ENCODE results near the gene ZNF76. TPM values are rescaled to one million over a fixed set of nuclear protein-coding genes. Genes with fewer than 3 reads are reported as not detected.
A peak's percentile ranks its signal among the peaks of the same experiment; 100 is the strongest.

ZNF76 gene
- total and polyA plus RNA-seq, 2 of the 13 experiments (the other 11 are each of a cell fraction or from before 2014, with no cell fraction given) = 13.2 to 26.4 TPM

- peak; percentile 74 for TF ChIP-seq POLR2AphosphoS5 (IDR thresholded peaks at IDR 0.05; ENCODE audit: low read depth, low read length)
- peak; percentile 76; the same call in 1 of the 2 replicates for TF ChIP-seq MAZ (IDR thresholded peaks at IDR 0.05; ENCODE audit: borderline replicate concordance, low read depth, low read length)
- TF ChIP-seq MAZ (CRISPR knock-in tag; IDR thresholded peaks at IDR 0.05; ENCODE audit: low read depth) = peak; percentile 81
- no peak for TF ChIP-seq NCOR1 (IDR thresholded peaks at IDR 0.05; ENCODE audit: borderline replicate concordance, low read length)
- TF ChIP-seq PRPF4 (IDR thresholded peaks at IDR 0.05; ENCODE audit: low read depth, low read length, poor library complexity, severe bottlenecking) = no peak
- no peak for TF ChIP-seq ARHGAP35 (CRISPR knock-in tag; IDR thresholded peaks at IDR 0.05; ENCODE audit: borderline replicate concordance)
- TF ChIP-seq ZNF362 (CRISPR knock-in tag; IDR thresholded peaks at IDR 0.05; ENCODE audit: borderline replicate concordance) = no peak
- no peak for TF ChIP-seq PPARG (CRISPR knock-in tag; conservative IDR thresholded peaks at IDR 0.05)
- TF ChIP-seq HNF1A (IDR thresholded peaks at IDR 0.05; ENCODE audit: low read depth) = 0 out of 2 replicates have a peak, but pooled peaks have one; percentile 31
- TF ChIP-seq HNF1A (CRISPR knock-in tag; IDR thresholded peaks at IDR 0.05; ENCODE audit: borderline replicate concordance) = peak; percentile 78
- TF ChIP-seq XRCC5 (optimal IDR thresholded peaks at IDR 0.05; ENCODE audit: low read length) = peak; percentile 48
- no peak for TF ChIP-seq ZNF782 (CRISPR knock-in tag; IDR thresholded peaks at IDR 0.05; ENCODE audit: borderline replicate concordance)
- 0 out of 2 replicates have a peak, but pooled peaks have one; percentile 17 for TF ChIP-seq RERE (CRISPR knock-in tag; IDR thresholded peaks at IDR 0.05; ENCODE audit: low read depth)
- TF ChIP-seq POGK (CRISPR knock-in tag; conservative IDR thresholded peaks at IDR 0.05) = peak; percentile 47; the same call in 1 of the 2 replicates
These were observed 58.9 kb downstream of the ZNF76 start (continued) for GRCh38 chr6:35318196-35319171.
